Tongue (tissue), 2 donors: ENCODE measurements around the gene NUTF2. TPM values are rescaled to one million over a fixed set of nuclear protein-coding genes. Genes with fewer than 3 reads are reported as not detected.
"Not testable (repeated sequence)": the region's sequence is repeated elsewhere in the genome, so short reads cannot be mapped to it uniquely, and the experiment has no call there.

Experiments
- DNase-seq: peaks from one replicate; pipeline ENCODE4 v3.0.0-alpha.2; 2015
- total RNA-seq: library from RNA; depleted of rRNA; stranded (reverse); fragments of >200 nt; gene quantifications from one replicate; pipeline ENCODE4 v1.2.3, GENCODE V29; 2014

The NUTF2 gene
- total RNA-seq, 1 donor from 2014 or later, result 124 TPM

DNA sequence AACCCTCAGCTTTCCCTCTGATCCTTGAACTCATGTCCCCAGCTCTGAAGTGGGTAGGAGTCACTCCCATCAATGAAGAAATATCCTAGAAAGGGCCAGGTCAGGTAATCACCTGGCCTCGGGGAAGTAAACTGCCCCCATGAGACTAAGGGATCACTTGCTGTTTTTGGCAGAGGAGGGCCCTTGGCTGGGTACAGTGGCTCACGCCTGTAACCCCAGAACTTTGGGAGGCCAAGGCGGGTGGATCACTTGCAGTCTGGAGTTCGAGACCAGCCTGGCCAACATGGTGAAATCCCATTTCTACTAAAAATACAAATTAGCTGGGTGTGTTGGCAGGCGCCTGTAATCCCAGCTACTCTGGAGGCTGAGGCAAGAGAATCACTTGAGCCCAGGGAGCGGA is 17.3 kb downstream of the NUTF2 start:
- not testable (repeated sequence) for DNase-seq

DNA sequence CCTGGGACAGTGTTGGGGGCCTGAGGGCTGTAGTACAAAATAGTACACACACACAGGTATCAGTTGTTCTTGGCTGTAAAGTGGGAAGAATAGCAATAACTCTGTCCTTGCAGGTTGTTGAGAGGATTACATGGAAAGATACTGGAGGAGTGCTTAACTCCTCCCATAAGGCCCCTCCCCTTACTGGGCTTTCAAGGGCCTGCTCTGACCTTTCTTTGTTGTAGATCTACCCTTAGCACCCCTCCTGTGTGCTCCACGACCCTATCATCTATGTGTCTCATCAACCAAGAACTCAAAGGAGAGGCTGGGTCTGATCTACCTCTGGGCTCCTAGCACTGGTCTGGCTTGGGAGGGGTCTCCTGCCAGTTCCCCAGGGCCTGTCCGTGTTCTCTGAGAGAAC is 17.9 kb downstream of the NUTF2 start:
- no peak for DNase-seq

DNA sequence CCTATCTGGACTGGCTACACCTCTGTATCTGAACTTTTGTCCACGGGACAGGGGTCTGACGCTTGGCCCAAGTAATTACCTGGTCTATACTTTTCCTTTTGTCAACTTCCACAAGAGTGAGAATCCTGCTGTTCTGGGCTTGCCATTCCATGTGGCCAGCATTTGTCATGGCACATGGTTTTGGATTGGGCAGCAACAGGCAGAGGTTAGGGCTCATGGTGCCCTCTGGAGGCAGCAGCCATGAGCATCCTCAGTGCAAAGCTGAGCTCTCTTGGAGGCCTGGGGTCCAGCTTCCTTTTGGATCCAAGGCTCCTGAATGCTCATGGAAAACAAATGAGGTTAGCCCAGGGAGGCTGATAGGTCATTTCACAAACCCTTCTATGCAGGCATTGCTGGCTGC is 18.6 kb downstream of the NUTF2 start:
- peak; percentile 27 for DNase-seq

DNA sequence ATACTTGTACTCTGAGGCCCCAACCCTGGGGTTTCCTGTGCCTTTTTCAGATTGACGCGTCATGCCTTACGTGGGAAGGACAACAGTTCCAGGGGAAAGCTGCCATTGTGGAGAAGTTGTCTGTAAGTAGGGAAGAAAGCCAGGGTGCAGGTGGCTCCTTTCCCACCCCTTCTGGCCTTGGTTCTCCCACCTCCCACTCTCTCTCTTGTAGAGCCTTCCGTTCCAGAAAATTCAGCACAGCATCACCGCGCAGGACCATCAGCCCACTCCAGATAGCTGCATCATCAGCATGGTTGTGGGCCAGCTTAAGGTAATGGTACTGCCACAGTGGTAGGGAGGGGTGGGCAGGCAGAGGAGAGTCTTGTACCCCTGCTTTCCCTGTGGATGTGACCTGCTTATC is 21.6 kb downstream of the NUTF2 start:
- DNase-seq, result no peak

DNA sequence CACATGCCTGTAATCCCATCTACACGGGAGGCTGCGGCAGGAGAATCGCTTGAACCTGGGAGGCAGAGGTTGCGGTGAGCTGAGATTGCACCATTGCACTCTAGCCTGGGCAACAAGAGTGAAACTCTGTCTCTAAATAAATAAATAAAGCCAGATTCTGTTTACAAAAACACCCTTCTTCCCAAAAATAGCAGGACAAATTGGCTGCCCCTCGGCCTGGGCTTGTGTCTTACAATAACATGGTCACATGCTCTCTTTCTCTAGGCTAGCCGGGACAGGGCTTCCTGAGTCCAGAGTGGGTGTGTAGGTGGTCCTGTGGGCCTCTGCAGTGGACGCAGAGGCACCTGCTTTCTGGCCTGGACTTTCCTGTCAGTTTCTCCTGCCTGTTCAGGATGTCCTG is 22.9 kb downstream of the NUTF2 start:
- DNase-seq, result no peak

DNA sequence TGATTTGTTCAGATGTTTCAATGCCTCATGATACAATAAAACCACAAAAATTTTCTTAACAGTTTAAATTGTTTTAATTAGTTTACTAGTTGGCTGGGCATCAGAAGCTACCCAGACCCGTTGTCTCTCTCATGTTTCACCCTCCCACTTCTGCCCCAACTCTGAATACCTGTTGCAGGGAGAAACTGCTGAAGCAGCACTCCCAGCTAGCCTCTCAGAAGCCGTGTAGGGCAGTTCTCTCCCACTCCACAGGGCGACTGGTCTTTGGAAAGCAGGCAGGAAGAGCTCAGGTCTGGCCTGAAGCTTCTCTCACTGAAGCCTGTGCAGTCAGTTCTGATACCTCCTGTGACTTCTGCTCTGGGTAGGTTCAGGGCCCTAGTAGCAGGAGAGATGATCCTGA is 24.5 kb downstream of the NUTF2 start:
- DNase-seq, result no peak

DNA sequence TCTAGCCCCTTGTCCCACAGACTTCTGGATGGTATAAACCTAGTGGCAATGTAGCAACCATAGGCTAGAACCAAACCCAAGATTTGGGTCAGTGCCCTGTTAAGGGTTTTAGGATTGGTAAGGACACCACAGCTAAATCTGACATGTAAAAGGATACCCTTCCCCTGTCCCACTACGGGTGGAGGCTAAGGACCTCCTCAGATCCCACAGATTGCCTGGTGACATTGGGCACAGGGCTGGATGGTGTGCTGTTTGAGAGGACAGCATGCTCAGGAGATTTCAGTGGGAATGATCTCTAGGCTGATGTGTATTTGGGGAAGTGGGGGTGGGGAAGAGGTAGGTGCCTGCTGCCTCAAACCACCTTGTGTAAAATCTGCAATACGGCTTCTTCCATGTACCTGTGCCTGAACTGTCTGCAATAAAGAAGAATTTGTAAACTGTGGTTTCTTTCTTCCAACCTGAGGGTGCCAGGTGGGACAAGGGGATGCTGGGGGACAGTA is 25.4 kb downstream of the NUTF2 start:
- DNase-seq, result no peak

DNA sequence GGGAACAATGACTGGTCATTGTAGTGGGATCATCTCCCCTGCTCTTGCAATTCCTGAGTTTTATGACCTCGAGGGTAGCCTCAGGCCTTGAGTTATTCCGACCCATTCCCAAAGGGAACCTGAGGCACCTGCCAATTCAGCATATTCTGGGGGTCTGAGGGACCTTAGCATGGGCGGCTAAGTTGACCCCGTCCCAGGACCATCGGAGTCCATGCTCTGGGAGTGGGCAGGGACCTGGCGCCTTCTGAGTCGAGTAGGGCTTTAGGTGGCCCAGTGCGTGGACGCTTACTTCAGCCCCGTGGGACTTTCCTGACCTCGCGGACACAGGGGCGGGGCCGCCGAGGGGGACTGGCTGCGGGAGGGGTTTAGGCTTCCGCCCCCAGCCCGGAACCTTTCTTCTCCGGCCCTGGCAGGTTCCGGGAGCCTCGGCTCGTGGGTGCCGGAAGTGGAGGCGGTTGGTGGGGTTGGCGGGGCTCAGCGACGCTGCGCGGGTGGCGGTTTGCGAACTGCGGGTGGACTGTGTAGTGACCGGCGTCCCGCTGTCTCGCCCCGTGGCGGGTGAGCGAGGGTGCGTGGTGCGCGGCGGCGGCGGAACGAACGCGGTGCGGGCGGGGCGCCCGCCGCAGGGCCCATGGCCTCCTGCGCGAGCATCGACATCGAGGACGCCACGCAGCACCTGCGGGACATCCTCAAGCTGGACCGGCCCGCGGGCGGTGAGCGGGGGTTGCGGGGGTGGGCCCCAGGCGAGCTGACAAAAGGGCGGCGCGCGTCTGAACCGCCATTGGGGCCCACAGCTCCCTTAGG is 26.1 kb downstream of the NUTF2 start, which contains the start of gene EDC4:
EDC4 (plus strand) TSS at position 422 of the 804 bp plus-strand sequence; CDS start at position 632, 210 bp downstream.
- peak; percentile 82 for DNase-seq

DNA sequence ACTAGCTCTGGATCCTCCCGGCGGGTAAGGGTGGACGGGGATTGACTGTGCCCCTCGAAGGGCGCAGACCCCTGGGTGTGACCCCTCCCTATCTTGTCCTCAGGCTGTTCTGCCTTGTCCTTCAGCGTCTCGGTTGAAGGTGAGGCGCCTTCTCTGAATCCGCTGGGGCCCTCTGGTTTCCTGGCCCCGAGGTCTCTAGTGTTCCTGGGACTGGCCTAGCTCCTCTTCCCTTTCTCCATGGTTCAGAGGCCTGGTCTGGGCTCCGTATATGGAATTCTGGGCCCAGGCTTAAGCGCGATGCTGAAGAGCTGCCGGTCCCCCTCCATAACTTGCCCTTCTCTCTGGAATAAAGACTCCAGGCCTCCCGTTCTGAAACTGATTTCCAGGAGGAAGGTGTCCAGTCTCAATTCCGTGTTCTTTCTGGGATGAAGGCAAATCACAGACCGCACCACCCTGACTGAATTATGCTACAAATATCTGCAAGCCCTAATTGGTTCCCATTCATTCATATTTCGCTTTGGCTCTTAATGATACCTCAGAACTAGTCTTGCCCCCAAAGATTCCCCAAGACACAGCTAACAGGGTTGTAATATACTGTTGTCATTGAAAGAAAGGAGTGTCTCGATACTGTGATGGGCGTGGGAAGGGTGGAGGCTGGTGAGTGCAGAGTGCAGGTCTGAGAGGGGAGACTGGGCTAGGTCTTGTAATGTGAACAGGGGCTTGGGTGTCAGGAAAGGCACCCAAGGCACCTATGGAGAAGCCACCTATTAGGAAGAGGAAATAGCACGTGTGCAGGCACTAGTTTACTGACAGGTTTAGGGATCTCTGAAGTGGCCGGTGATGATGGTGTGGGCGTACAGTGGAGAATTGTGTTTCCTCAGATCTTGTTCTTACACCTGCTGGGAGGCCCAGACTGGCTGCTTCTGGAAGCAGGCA is 27.0 kb downstream of the NUTF2 start:
- DNase-seq, result no peak

DNA sequence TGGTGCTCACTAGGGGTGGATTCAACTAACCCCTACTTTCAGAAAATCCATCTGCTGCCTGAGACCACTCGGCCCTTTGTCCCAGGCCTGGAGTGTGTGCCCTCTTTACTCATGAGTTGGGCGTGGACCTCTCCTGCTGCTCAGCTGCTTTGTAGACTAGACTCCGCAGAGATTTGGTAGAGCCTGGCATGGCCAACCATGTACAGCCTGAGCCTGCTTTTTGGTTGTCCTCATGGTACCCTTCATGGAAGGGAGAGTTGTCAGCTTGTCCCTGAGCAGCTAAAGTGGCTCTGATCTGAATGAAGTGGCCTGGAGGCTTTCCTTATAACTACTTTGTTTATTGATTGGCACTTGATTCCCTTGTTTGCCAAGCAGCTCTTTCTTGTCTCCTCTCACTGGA is 27.6 kb downstream of the NUTF2 start:
- no peak for DNase-seq

DNA sequence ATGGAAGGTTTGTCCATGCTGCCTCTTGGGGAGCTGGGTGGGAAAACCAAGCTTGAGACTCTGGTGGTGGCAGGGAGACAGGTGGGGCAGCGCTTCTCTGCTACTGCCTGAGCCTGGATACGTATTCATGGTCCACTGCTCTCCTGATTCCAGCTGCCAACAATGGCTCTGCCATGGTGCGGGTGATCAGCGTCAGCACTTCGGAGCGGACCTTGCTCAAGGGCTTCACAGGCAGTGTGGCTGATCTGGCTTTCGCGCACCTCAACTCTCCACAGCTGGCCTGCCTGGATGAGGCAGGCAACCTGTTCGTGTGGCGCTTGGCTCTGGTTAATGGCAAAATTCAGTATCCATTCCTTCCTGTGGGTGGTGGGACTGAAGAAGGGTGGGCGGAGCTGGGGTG is 30.3 kb downstream of the NUTF2 start:
- no peak for DNase-seq

DNA sequence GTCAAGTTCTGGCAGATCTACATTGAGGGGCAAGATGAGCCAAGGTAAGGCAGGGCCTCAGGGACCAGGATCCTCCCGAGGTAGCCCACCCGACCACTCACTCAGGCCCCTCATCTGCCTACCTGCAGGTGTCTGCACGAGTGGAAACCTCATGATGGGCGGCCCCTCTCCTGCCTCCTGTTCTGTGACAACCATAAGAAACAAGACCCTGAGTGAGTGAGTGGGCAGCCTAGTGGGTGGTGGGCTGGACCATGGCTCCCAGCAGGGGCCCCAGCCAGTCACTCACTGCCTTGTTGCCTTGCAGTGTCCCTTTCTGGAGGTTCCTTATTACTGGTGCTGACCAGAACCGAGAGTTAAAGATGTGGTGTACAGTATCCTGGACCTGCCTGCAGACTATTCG is 31.5 kb downstream of the NUTF2 start:
- no peak for DNase-seq

DNA sequence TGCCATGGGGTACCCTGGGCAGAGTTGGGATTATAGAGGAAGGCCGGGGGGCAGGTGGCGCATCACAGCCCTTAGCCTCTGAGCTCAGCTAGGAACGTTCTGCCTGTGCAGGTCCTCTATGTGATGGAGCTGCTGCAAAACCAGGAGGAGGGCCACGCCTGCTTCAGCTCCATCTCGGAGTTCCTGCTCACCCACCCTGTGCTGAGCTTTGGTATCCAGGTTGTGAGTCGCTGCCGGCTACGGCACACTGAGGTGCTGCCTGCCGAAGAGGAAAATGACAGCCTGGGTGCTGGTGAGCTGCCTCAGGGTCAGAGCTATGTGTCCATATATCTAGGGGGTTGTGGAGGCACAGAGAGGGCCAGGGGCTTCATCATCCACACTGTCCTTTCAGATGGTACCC is 32.1 kb downstream of the NUTF2 start:
- DNase-seq, result no peak

DNA sequence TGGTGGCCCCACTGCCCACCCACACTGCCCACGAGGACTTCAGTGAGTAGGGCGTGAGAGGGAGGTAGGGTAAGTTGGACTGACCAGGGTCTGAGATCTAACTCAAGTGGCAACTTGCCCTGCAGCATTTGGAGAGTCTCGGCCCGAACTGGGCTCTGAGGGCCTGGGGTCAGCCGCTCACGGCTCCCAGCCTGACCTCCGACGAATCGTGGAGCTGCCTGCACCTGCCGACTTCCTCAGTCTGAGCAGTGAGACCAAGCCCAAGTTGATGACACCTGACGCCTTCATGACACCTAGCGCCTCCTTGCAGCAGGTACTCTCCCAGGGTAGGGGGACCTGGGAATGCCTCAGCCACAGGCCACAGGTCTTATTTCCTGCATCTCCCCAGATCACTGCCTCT is 32.7 kb downstream of the NUTF2 start:
- no peak for DNase-seq

DNA sequence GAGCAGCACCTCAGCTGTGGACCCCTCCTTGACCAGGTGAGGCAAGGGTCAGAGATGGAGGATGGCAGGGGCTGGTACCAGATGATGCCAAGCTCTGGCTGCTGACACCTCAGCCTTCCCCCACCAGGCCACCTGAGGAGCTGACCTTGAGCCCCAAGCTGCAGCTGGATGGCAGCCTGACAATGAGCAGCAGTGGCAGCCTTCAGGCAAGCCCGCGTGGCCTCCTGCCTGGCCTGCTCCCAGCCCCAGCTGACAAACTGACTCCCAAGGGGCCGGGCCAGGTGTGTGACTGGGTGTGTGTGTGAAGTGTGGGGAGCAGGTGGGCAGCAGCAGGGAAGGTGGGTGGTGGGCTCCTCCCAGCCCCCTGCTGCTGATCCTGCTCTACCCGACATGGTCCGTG is 33.2 kb downstream of the NUTF2 start:
- DNase-seq, result no peak

DNA sequence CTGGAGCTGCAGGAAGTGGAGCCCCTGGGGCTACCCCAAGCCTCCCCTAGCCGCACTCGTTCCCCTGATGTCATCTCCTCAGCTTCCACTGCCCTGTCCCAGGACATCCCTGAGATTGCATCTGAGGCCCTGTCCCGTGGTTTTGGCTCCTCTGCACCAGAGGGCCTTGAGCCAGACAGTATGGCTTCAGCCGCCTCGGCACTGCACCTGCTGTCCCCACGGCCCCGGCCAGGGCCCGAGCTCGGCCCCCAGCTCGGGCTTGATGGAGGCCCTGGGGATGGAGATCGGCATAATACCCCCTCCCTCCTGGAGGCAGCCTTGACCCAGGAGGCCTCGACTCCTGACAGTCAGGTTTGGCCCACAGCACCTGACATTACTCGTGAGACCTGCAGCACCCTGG is 33.9 kb downstream of the NUTF2 start:
- DNase-seq, result no peak

DNA sequence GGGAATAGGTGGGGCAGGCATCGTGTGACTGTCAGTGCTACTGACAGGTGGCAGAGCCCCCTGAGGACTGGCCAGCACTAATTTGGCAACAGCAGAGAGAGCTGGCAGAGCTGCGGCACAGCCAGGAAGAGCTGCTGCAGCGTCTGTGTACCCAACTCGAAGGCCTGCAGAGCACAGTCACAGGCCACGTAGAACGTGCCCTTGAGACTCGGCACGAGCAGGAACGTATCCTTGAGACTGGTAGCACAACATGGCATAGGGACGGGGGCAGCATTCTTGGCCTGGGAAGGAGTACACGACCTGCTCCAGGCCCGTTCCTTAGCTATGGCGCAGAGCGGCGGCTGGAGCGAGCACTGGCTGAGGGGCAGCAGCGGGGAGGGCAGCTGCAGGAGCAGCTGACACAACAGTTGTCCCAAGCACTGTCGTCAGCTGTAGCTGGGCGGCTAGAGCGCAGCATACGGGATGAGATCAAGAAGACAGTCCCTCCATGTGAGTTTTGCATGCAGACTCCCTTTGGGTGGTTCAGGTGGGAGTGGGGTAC is 35.0 kb downstream of the NUTF2 start:
- DNase-seq, result peak; percentile 87

DNA sequence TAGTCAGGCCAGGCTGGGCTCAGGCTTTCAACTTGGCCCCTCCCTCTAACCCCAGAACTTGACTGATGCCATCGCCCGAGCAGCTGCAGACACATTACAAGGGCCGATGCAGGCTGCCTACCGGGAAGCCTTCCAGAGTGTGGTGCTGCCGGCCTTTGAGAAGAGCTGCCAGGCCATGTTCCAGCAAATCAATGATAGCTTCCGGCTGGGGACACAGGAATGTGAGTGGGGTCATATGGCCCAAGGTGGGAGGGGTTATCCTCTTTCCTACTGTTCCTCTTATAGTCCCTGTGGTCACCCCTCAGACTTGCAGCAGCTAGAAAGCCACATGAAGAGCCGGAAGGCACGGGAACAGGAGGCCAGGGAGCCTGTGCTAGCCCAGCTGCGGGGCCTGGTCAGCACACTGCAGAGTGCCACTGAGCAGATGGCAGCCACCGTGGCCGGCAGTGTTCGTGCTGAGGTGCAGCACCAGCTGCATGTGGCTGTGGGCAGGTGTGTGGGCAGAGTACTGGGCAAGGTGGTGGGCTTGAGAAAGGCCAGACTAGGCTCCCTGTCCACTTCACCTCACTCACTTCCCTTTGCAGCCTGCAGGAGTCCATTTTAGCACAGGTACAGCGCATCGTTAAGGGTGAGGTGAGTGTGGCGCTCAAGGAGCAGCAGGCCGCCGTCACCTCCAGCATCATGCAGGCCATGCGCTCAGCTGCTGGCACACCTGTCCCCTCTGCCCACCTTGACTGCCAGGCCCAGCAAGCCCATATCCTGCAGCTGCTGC is 35.8 kb downstream of the NUTF2 start:
- DNase-seq, result peak; percentile 95

DNA sequence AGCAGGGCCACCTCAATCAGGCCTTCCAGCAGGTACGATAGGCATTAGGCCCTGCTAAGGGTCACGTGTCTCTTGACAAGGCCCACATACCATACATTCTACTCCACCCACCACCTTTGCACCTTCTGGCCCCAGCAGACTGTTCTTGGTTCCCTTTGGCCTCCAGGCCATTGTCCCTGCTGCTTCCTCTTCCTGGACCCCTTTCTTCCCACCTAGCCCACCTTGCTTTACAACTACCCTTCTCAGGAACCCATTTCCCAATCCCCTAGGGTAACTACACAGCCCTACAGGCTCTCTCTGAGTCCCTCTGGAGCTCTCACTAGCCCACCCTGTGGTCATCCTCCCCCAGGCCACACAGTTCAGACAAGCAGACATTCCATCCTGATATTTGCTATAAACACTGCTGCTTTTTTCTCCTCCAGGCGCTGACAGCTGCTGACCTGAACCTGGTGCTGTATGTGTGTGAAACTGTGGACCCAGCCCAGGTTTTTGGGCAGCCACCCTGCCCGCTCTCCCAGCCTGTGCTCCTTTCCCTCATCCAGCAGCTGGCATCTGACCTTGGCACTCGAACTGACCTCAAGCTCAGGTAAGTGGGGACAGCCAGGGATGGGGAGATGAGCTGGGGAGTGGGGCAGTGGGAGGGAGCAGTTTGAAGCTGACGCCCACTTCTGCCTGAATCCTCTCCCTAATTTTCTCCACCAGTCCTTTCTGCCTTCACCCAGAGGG is 36.6 kb downstream of the NUTF2 start:
- DNase-seq, result no peak

DNA sequence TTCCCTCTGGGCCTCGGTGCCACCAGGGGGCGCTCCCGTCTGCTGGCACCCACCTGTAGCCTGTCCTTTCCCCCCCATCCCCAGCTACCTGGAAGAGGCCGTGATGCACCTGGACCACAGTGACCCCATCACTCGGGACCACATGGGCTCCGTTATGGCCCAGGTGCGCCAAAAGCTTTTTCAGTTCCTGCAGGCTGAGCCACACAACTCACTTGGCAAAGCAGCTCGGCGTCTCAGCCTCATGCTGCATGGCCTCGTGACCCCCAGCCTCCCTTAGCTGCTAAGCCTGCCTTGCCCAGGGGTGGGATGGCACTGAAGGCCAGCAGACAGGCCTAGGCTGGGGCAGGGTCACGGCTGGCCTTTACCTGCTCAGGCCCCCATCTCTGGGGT is 37.1 kb downstream of the NUTF2 start:
- DNase-seq, result peak; percentile 56

DNA sequence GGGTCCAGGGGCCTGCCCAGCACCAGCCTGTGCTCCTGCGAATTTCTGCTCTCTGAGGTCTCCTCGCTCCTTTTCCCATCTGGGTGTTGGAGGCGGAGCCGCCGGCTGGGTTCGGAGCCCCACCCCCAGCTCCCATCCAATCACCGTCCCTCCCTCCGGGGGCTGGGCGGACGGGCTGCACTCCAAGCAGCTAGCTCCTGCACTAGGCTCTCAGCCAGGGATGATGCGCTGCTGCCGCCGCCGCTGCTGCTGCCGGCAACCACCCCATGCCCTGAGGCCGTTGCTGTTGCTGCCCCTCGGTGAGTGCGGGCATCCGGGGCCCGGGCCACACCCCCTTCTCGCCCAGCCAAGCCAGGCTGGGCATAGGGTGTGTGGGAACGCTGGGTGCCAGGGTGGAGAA is 38.0 kb downstream of the NUTF2 start, which contains the start of gene NRN1L:
NRN1L (plus strand) TSS at position 202 of the 400 bp plus-strand sequence; CDS start at position 221, 19 bp downstream.
- DNase-seq, result peak; percentile 95
